ENCODE data around the gene IPCEF1. TPM values are rescaled to one million over a fixed set of nuclear protein-coding genes. Genes with fewer than 3 reads are reported as not detected.

The IPCEF1 gene
- polyA plus RNA-seq, 1 donor (not counting 4 experiments of a cell fraction or from before 2014, with no cell fraction given), result 0.21 TPM

- Histone ChIP-seq H3K9me1 (ENCODE audit: control insufficient read depth, extremely low read depth, insufficient read depth, low read length) (no peaks in the 10 kb centered on the region), H2AFZ (ENCODE audit: control insufficient read depth, low read length) (no peak overlapping the region), H3K9ac (ENCODE audit: control insufficient read depth, extremely low read depth, insufficient read depth, low read length) (no peak overlapping the region), H3K4me1 (ENCODE audit: control insufficient read depth, extremely low read depth, insufficient read depth, low read length) (no peaks in the 10 kb centered on the region), H3K79me2 (ENCODE audit: control insufficient read depth, insufficient read depth, low read length) (no peaks in the 10 kb centered on the region), H3K27me3 (ENCODE audit: control insufficient read depth, extremely low read depth, insufficient read depth, low read length) (no peaks in the 10 kb centered on the region), H3K4me2 (ENCODE audit: control insufficient read depth, extremely low read depth, insufficient read depth, low read depth, low read length) (no peak overlapping the region), H3K36me3 (ENCODE audit: control insufficient read depth in 2 of 2, extremely low read depth in 1 of 2, insufficient read depth in 2 of 2, low read length in 2 of 2) (no peaks in the 10 kb centered on the region), H3K27ac (ENCODE audit: control insufficient read depth, insufficient read depth, low read length) (no peak overlapping the region), H3K9me3 (ENCODE audit: control insufficient read depth, low read depth, low read length) (no peaks in the 10 kb centered on the region), H4K20me1 (ENCODE audit: control insufficient read depth, extremely low read depth, insufficient read depth, low read length) (no peaks in the 10 kb centered on the region), H3K4me3 (ENCODE audit: control insufficient read depth in 2 of 3, extremely low read depth in 1 of 3, insufficient read depth in 2 of 3, low read depth in 1 of 3, low read length in 3 of 3) (no peak overlapping the region)
- dilution Hi-C loops (cut with MboI; ENCODE audit: extremely low pct_ligation_motif_present, low sequenced_read_pairs), result no loop called here
- DNase-seq (ENCODE audit: low read depth, low spot score), result no peak
- FAIRE-seq, result no peak
- TF ChIP-seq CTCF (optimal IDR thresholded peaks at IDR 0.05 in 1 of 3, IDR thresholded peaks at IDR 0.05 in 1 of 3, conservative IDR thresholded peaks at IDR 0.05 in 1 of 3; ENCODE audit: extremely low read depth in 1 of 3, insufficient read depth in 2 of 3, low read length in 3 of 3), result no peak
- TF ChIP-seq EZH2 (IDR thresholded peaks at IDR 0.05; ENCODE audit: low read length), result no peak
These were observed 217.8 kb downstream of the IPCEF1 start for GRCh38 chr6:154138793-154139192.

- no peak overlapping the region for H3K4me3 ChIP-seq (ENCODE audit: control insufficient read depth in 2 of 3, extremely low read depth in 1 of 3, insufficient read depth in 2 of 3, low read depth in 1 of 3, low read length in 3 of 3)
- no peaks in the 10 kb centered on the region for H3K27me3 ChIP-seq (ENCODE audit: control insufficient read depth, extremely low read depth, insufficient read depth, low read length)
- no peak overlapping the region for H3K9ac ChIP-seq (ENCODE audit: control insufficient read depth, extremely low read depth, insufficient read depth, low read length)
- H3K9me1 ChIP-seq (ENCODE audit: control insufficient read depth, extremely low read depth, insufficient read depth, low read length), result no peaks in the 10 kb centered on the region
- H3K79me2 ChIP-seq (ENCODE audit: control insufficient read depth, insufficient read depth, low read length), result no peaks in the 10 kb centered on the region
- no peaks in the 10 kb centered on the region for H3K36me3 ChIP-seq (ENCODE audit: control insufficient read depth in 2 of 2, extremely low read depth in 1 of 2, insufficient read depth in 2 of 2, low read length in 2 of 2)
- dilution Hi-C loops (cut with MboI; ENCODE audit: extremely low pct_ligation_motif_present, low sequenced_read_pairs), result no loop called here
- no peak for TF ChIP-seq CTCF (optimal IDR thresholded peaks at IDR 0.05 in 1 of 3, IDR thresholded peaks at IDR 0.05 in 1 of 3, conservative IDR thresholded peaks at IDR 0.05 in 1 of 3; ENCODE audit: extremely low read depth in 1 of 3, insufficient read depth in 2 of 3, low read length in 3 of 3)
- no peak for TF ChIP-seq EZH2 (IDR thresholded peaks at IDR 0.05; ENCODE audit: low read length)
- DNase-seq (ENCODE audit: low read depth, low spot score) (no peak), FAIRE-seq (no peak)
- H2AFZ ChIP-seq (ENCODE audit: control insufficient read depth, low read length), result no peak overlapping the region
- H3K4me2 ChIP-seq (ENCODE audit: control insufficient read depth, extremely low read depth, insufficient read depth, low read depth, low read length), result no peak overlapping the region
- no peaks in the 10 kb centered on the region for H4K20me1 ChIP-seq (ENCODE audit: control insufficient read depth, extremely low read depth, insufficient read depth, low read length)
- H3K4me1 ChIP-seq (ENCODE audit: control insufficient read depth, extremely low read depth, insufficient read depth, low read length), result no peaks in the 10 kb centered on the region
- H3K27ac ChIP-seq (ENCODE audit: control insufficient read depth, insufficient read depth, low read length), result no peak overlapping the region
- H3K9me3 ChIP-seq (ENCODE audit: control insufficient read depth, low read depth, low read length), result no peaks in the 10 kb centered on the region
These were observed 222.0 kb downstream of the IPCEF1 start for GRCh38 chr6:154134471-154135147.

Measured in keratinocyte (primary cell).